ENCODE measurements around the gene SEC24C.

Gene SEC24C

DNA sequence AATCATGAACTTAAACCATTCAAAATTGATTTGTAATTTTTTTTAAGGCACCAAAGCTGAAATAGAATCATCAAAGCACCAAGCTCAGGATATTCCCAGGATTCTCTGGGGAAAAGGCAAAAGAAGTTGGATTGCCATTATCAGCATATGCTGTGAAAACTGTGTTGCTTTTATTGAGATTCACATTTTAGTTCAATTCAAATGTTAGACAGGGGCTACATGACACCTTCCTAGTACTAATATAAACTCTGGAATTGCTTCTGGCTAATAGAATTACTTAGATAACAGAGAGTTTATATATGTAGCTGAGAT is 71.5 kb downstream of the SEC24C start:
- no peak for TF ChIP-seq CTCF (IDR thresholded peaks at IDR 0.05; ENCODE audit: insufficient read depth, missing control alignments)
- DNase-seq (ENCODE audit: insufficient read length, low spot score) (no peak), FAIRE-seq (no peak)

DNA sequence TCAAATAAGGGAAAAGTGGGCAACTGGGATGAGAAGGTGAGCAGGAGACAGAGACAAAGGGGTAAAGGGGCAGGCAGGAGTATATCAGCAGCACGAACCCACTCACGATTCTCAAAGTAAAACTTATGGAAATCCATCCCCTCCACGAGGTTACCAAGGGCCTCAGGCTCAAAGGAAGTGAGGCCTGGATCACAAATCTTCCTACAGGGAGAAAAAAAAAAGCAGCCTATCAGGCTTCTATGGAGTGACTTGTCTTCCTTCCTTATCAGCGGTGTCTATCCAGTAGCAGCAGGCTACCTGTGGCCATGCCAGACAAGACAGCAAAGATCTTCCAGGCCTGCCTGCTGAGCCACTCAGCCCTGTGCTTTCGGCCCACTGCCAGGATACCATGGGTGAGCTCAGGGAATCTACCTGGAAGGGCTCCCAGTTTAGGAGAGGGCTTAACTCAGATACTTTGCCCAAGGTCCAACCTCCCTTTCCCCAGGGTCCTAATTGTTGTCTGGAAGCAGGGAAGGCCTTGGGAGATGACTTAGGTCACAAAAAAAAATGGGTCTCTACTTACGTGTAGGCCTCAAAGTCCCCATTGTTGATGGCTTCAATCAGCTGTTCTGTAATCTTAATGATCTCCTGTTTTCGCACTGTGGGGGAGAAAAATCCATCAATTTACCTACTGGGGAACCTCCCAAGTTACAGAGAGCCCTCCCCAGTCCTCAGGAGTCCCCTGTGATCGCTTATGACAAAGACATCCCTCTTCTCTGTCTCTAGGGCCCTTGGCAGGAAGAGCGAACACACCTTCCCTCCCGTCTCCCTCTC is 73.0 kb downstream of the SEC24C start:
- no peak for TF ChIP-seq CTCF (IDR thresholded peaks at IDR 0.05; ENCODE audit: insufficient read depth, missing control alignments)
- FAIRE-seq (no peak), DNase-seq (ENCODE audit: insufficient read length, low spot score) (no peak)

GRCh38 chr10:73817826-73818225 is 73.7 kb downstream of the SEC24C start:
- no peak for DNase-seq (ENCODE audit: insufficient read length, low spot score)
- TF ChIP-seq CTCF (IDR thresholded peaks at IDR 0.05; ENCODE audit: insufficient read depth, missing control alignments) = no peak
- no peak for FAIRE-seq

DNA sequence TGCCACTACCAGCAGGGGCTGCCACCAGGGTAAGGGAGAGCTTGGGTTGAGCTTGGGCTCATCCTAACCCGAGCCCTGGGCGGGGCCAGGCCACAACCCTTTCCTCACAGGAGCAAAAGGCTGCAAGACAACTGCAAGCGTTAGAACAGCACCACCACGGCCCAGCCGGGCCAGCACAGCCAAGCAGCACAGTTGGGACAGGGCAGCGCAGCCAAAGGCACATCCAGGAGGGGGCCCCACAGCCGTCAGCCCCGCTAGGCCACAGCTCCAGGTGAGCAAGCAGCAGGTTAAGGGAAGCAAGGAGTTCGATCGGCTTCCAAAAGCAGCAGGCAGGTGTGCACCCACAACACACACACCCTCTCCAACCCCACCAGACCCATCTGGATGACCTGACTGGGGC is 74.2 kb downstream of the SEC24C start:
- DNase-seq (ENCODE audit: insufficient read length, low spot score) = no peak
- no peak for FAIRE-seq
- no peak for TF ChIP-seq CTCF (IDR thresholded peaks at IDR 0.05; ENCODE audit: insufficient read depth, missing control alignments)

GRCh38 chr10:73819081-73819480 is 74.9 kb downstream of the SEC24C start:
- FAIRE-seq (no peak), DNase-seq (ENCODE audit: insufficient read length, low spot score) (no peak)
- no peak for TF ChIP-seq CTCF (IDR thresholded peaks at IDR 0.05; ENCODE audit: insufficient read depth, missing control alignments)

- no peak for TF ChIP-seq CTCF (IDR thresholded peaks at IDR 0.05; ENCODE audit: insufficient read depth, missing control alignments)
- DNase-seq (ENCODE audit: insufficient read length, low spot score) (no peak), FAIRE-seq (no peak)
Observed at GRCh38 chr10:73819513-73820093, 75.4 kb downstream of the SEC24C start.
